Hematopoietic multipotent progenitor cell treated with erythropoietin and hydrocortisone succinate and interleukin-3 and kit ligand, for 4 days (in vitro differentiated cells): ENCODE results near the gene CMTM8.

Experiments
- DNase-seq: peaks from one replicate; pipeline ENCODE4 v3.0.0-alpha.2; 2015

The CMTM8 gene

GRCh38 chr3:32413845-32414521 lies 175.5 kb downstream of the CMTM8 start:
- DNase-seq = no peak

- peak; percentile 57 for DNase-seq
Observed at GRCh38 chr3:32414522-32415202, 176.2 kb downstream of the CMTM8 start.

- peak; percentile 58 for DNase-seq
Observed at GRCh38 chr3:32419742-32420125, 181.3 kb downstream of the CMTM8 start.
